ENCODE measurements around the gene CAMK1D. TPM values are rescaled to one million over a fixed set of nuclear protein-coding genes. Genes with fewer than 3 reads are reported as not detected.
"Not testable (repeated sequence)": the region's sequence is repeated elsewhere in the genome, so short reads cannot be mapped to it uniquely, and the experiment has no call there.

CAMK1D gene
- total RNA-seq, 2 donors from 2014 or later: 4.5 to 7.8 TPM

DNA sequence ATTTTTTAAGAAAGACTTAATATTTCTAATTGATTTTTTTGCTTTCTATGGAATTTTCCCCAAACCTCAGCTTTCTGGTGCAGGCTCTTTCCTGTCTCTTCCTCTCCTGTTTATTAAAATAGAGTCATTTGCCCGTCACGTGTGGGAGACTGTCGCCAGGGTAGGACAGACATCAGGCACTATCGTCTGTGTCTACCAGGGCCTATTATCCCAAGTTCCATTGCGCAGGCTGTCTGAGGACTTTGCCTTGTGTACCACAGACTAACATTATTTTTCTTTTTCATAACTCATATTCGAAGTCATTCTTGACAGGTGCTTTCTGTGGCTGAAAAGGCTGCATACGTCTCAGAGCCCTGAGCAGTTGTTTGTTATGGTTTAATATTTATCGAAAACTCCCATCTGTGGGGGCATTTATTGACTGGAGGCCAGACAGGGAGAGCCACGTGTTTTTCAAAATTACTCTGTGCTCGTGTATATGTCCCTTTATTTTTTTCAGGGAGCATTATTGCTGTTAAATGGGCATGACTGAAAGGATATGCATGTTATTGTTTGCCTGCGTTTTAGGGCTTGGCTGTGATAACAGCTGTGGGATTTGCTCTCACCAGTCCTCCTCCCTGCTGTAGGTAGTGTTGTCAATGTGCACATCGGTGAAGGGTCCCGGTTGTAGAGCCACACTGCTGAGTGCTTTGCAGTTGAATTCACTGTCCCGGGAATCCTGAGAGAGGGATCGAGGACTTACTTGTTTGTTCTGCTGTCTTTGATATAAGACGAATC, 89.8 kb downstream of the CAMK1D start:
- H3K27ac Mint-ChIP-seq: no peak overlapping the region
- no peak overlapping the region for H3K9ac ChIP-seq (ENCODE audit: extremely low read depth, low read length, poor library complexity, severe bottlenecking)
- H3K36me3 Mint-ChIP-seq (ENCODE audit: low read depth): peaks cover 7% of the 10 kb centered on the region
- DNase-seq: no peak
- H3K4me1 Mint-ChIP-seq: peaks cover 6% of the 10 kb centered on the region
- no peak overlapping the region for H3K4me3 ChIP-seq (ENCODE audit: low read length)
- no peaks in the 10 kb centered on the region for H3K27me3 ChIP-seq (ENCODE audit: control insufficient read depth, insufficient read depth, low read length, poor library complexity, severe bottlenecking)
- H3K9me3 Mint-ChIP-seq: peaks cover 22% of the 10 kb centered on the region
- peaks cover 4% of the 10 kb centered on the region for H3K27me3 Mint-ChIP-seq (ENCODE audit: insufficient read depth)
- TF ChIP-seq CTCF (conservative IDR thresholded peaks at IDR 0.05): no peak
- no peak overlapping the region for H3K4me3 Mint-ChIP-seq
- 92 to 93% methylated on average over 11 to 16 of the region's 16 CpGs for WGBS, 2 experiments (ENCODE audit: insufficient coverage in 1 of 2, insufficient read length in 1 of 2)
- H3K4me1 ChIP-seq (ENCODE audit: control insufficient read depth, insufficient read depth, low read length): peaks cover 3% of the 10 kb centered on the region
- H3K27ac ChIP-seq (ENCODE audit: low read depth, low read length): no peak overlapping the region
- no peaks in the 10 kb centered on the region for H3K36me3 ChIP-seq (ENCODE audit: control insufficient read depth, insufficient read depth, low read length)
- H3K9me3 ChIP-seq (ENCODE audit: control insufficient read depth, low read length): peaks cover 21% of the 10 kb centered on the region

GRCh38 chr10:12439767-12440166, 90.4 kb downstream of the CAMK1D start:
- H3K27me3 Mint-ChIP-seq (ENCODE audit: insufficient read depth); H3K4me1 Mint-ChIP-seq; H3K36me3 Mint-ChIP-seq (ENCODE audit: low read depth); H3K27ac ChIP-seq (ENCODE audit: low read depth, low read length); H3K4me3 ChIP-seq (ENCODE audit: low read length); H3K9ac ChIP-seq (ENCODE audit: extremely low read depth, low read length, poor library complexity, severe bottlenecking); DNase-seq; H3K27me3 ChIP-seq (ENCODE audit: control insufficient read depth, insufficient read depth, low read length, poor library complexity, severe bottlenecking); H3K36me3 ChIP-seq (ENCODE audit: control insufficient read depth, insufficient read depth, low read length); H3K27ac Mint-ChIP-seq; H3K4me1 ChIP-seq (ENCODE audit: control insufficient read depth, insufficient read depth, low read length); H3K4me3 Mint-ChIP-seq: not testable (repeated sequence)
- H3K9me3 ChIP-seq (ENCODE audit: control insufficient read depth, low read length): peaks cover 21% of the 10 kb centered on the region
- 95 to 96% methylated on average over 3 to 6 of the region's 6 CpGs for WGBS, 2 experiments (ENCODE audit: insufficient coverage in 1 of 2, insufficient read length in 1 of 2)
- peaks cover 24% of the 10 kb centered on the region for H3K9me3 Mint-ChIP-seq

- Histone ChIP-seq H3K27ac (ENCODE audit: low read depth, low read length) (no peak overlapping the region), H3K36me3 (ENCODE audit: control insufficient read depth, insufficient read depth, low read length) (no peaks in the 10 kb centered on the region), H3K4me1 (ENCODE audit: control insufficient read depth, insufficient read depth, low read length) (no peaks in the 10 kb centered on the region), H3K9ac (ENCODE audit: extremely low read depth, low read length, poor library complexity, severe bottlenecking) (no peak overlapping the region), H3K9me3 (ENCODE audit: control insufficient read depth, low read length) (peaks cover 21% of the 10 kb centered on the region), H3K27me3 (ENCODE audit: control insufficient read depth, insufficient read depth, low read length, poor library complexity, severe bottlenecking) (no peaks in the 10 kb centered on the region), H3K4me3 (ENCODE audit: low read length) (no peak overlapping the region)
- H3K9me3 Mint-ChIP-seq: peaks cover 32% of the 10 kb centered on the region
- peaks cover 11% of the 10 kb centered on the region for H3K4me1 Mint-ChIP-seq
- no peak for TF ChIP-seq CTCF (conservative IDR thresholded peaks at IDR 0.05)
- 87 to 95% methylated on average over 4 to 8 of the region's 8 CpGs for WGBS, 2 experiments (ENCODE audit: insufficient coverage in 1 of 2, insufficient read length in 1 of 2)
- no peak overlapping the region for H3K27ac Mint-ChIP-seq
- DNase-seq: no peak
- H3K4me3 Mint-ChIP-seq: no peak overlapping the region
- H3K36me3 Mint-ChIP-seq (ENCODE audit: low read depth): peaks cover 7% of the 10 kb centered on the region
- peaks cover 1% of the 10 kb centered on the region for H3K27me3 Mint-ChIP-seq (ENCODE audit: insufficient read depth)
These were observed 93.7 kb downstream of the CAMK1D start for GRCh38 chr10:12443026-12443425.

All from endodermal cell (in vitro differentiated cells).